OCI-LY3 (cell line): ENCODE results near the gene VLDLR.

Experiments used
- H2AFZ ChIP-seq: fragments of 200-600, 300-600 bp; shearing (Covaris generic); 2 replicates; pipeline ENCODE4 v1.6.0; 2014; ENCODE audit warnings: antibody characterized with exemption, low read depth, low read length
- H3K27ac ChIP-seq: fragments of 200-600, 300-600 bp; sonication (generic); 2 replicates; pipeline ENCODE4 v1.5.1; 2014; ENCODE audit warnings: mild to moderate bottlenecking, low read length, moderate library complexity, mixed read lengths
- H3K27me3 ChIP-seq: fragments of 200-600, 300-600 bp; sonication (generic); 2 replicates; pipeline ENCODE4 v1.6.1; 2014; ENCODE audit warnings: low read depth, low read length, mixed read lengths
- H3K36me3 ChIP-seq: fragments of 200-600, 300-600 bp; sonication (generic); replicated peaks from 2 replicates; pipeline ENCODE3; 2014; ENCODE audit warnings: low read depth, low read length, mixed read lengths
- H3K4me1 ChIP-seq: fragments of 300-600, 200-600 bp; sonication (generic); 2 replicates; pipeline ENCODE4 v1.6.1; 2014; ENCODE audit warnings: low read length, mixed read lengths
- H3K4me2 ChIP-seq: fragments of 200-600, 300-600 bp; sonication (generic); 2 replicates; pipeline ENCODE4 v1.6.1; 2014; ENCODE audit warnings: low read length, mixed read lengths
- H3K4me3 ChIP-seq: fragments of 300-600, 200-600 bp; sonication (generic); 2 replicates; pipeline ENCODE4 v1.5.1; 2014; ENCODE audit warnings: antibody characterized with exemption, mild to moderate bottlenecking, low read length, moderate library complexity
- H3K79me2 ChIP-seq: fragments of 300-600, 200-600 bp; shearing (Covaris generic); 2 replicates; pipeline ENCODE4 v1.6.1; 2014; ENCODE audit warnings: mild to moderate bottlenecking, low read length, mixed read lengths
- H3K9ac ChIP-seq: fragments of 300-600, 200-600 bp; shearing (Covaris generic); 2 replicates; pipeline ENCODE4 v1.6.0; 2014; ENCODE audit warnings: mild to moderate bottlenecking, low read length, moderate library complexity
- H3K9me3 ChIP-seq: fragments of 200-600, 300-600 bp; shearing (Covaris generic); 2 replicates; pipeline ENCODE4 v1.6.1; 2014; ENCODE audit warnings: low read length, mixed read lengths; ENCODE audit not compliant: insufficient read depth
- H4K20me1 ChIP-seq: fragments of 200-600, 300-600 bp; sonication (generic); 2 replicates; pipeline ENCODE4 v1.6.1; 2016; ENCODE audit warnings: low read length, mixed read lengths; ENCODE audit not compliant: insufficient read depth
- EZH2phosphoT487 ChIP-seq: fragments of 200-600 bp; shearing (Covaris generic); IDR thresholded peaks from 2 replicates; pipeline ENCODE4 v1.6.1; 2018; ENCODE audit warnings: antibody characterized with exemption, mixed run types, low read depth
- TF ChIP-seq, protein P1 (sequence below): fragments of 200-600, 300-600 bp; sonication (generic); IDR thresholded peaks from 2 replicates; pipeline ENCODE4 v1.5.1; 2014; ENCODE audit warnings: antibody characterized with exemption, low read length, low read depth

The VLDLR gene

DNA sequence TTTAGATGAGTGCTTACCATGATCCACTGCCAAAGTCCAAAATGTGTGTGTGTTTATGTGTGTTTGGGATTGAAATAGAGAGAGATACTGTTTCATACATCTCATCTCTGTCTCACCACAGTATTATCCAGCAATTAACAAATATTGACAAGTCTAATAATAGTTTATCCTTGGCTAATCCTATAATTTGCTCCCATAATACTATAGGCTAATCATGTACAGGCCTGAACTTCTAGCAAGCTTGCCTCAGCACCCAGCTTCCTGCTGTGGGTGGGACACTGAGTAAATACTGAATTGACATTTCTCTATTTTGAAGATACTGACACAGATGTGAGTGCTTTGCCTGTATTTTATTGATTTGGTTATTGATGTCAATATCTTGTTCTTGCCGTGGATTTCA, 60.4 kb downstream of the VLDLR start:
- no peak overlapping the region for H3K9ac ChIP-seq
- H4K20me1 ChIP-seq, result no peaks in the 10 kb centered on the region
- no peaks in the 10 kb centered on the region for H3K4me1 ChIP-seq
- no peak overlapping the region for H2AFZ ChIP-seq
- no peak overlapping the region for H3K27ac ChIP-seq
- H3K27me3 ChIP-seq, result no peaks in the 10 kb centered on the region
- TF ChIP-seq EZH2phosphoT487, result no peak
- TF ChIP-seq, protein P1, sequence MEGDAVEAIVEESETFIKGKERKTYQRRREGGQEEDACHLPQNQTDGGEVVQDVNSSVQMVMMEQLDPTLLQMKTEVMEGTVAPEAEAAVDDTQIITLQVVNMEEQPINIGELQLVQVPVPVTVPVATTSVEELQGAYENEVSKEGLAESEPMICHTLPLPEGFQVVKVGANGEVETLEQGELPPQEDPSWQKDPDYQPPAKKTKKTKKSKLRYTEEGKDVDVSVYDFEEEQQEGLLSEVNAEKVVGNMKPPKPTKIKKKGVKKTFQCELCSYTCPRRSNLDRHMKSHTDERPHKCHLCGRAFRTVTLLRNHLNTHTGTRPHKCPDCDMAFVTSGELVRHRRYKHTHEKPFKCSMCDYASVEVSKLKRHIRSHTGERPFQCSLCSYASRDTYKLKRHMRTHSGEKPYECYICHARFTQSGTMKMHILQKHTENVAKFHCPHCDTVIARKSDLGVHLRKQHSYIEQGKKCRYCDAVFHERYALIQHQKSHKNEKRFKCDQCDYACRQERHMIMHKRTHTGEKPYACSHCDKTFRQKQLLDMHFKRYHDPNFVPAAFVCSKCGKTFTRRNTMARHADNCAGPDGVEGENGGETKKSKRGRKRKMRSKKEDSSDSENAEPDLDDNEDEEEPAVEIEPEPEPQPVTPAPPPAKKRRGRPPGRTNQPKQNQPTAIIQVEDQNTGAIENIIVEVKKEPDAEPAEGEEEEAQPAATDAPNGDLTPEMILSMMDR, result no peak
- no peaks in the 10 kb centered on the region for H3K9me3 ChIP-seq
- H3K79me2 ChIP-seq, result no peaks in the 10 kb centered on the region
- H3K4me2 ChIP-seq, result no peak overlapping the region
- no peak overlapping the region for H3K4me3 ChIP-seq
- no peaks in the 10 kb centered on the region for H3K36me3 ChIP-seq

DNA sequence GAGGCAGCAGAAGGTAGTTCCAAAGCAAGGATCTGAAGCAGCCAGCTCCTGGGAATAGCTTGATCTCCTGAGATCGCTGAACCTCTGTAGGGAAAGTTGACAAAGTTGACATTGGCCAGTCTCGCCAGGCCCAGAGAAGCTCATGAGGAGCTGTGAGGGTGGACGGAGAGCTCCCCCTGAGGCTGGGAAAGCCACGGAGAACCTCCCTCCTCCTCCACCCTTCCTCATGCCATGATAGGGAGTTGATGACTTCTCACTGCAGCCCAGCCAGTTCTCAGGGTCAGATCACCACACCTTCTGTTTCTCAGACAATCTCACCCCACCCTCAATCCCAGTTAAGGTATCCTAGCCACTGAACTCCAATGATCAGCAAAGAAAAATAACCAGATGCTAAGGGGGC, 65.3 kb downstream of the VLDLR start:
- Histone ChIP-seq H3K36me3 (no peaks in the 10 kb centered on the region), H3K4me3 (no peak overlapping the region), H3K27me3 (no peaks in the 10 kb centered on the region), H4K20me1 (no peaks in the 10 kb centered on the region), H3K4me2 (no peak overlapping the region), H3K4me1 (no peaks in the 10 kb centered on the region), H3K79me2 (no peaks in the 10 kb centered on the region), H3K9me3 (no peaks in the 10 kb centered on the region), H3K9ac (no peak overlapping the region), H3K27ac (no peak overlapping the region), H2AFZ (no peak overlapping the region)
- TF ChIP-seq EZH2phosphoT487, result no peak
- TF ChIP-seq, protein P1, result no peak

DNA sequence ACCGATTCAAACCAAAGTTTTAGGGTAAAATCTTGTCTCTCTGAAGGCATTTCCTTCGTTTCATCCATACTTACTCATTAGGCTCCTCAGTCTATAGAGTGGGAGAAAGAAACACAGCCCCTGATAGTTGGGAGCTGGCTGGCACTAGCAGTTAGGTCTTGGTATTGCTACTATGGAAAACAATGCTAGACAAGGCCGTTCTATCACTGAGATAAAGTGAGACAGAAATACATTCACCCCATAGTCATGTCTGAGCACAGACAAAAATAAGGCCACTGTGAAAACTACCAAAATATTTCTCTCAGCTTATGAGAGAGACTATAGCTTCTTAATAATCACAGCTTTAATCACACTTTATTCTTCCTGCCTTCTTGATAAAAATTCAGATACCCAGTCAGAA, 67.0 kb downstream of the VLDLR start:
- no peak overlapping the region for H3K27ac ChIP-seq
- no peak overlapping the region for H2AFZ ChIP-seq
- H3K4me1 ChIP-seq, result no peaks in the 10 kb centered on the region
- H3K4me3 ChIP-seq, result no peak overlapping the region
- H3K79me2 ChIP-seq, result no peaks in the 10 kb centered on the region
- H3K9ac ChIP-seq, result no peak overlapping the region
- no peaks in the 10 kb centered on the region for H4K20me1 ChIP-seq
- TF ChIP-seq EZH2phosphoT487, result no peak
- TF ChIP-seq, protein P1, result no peak
- H3K36me3 ChIP-seq, result no peaks in the 10 kb centered on the region
- no peaks in the 10 kb centered on the region for H3K27me3 ChIP-seq
- no peak overlapping the region for H3K4me2 ChIP-seq
- no peaks in the 10 kb centered on the region for H3K9me3 ChIP-seq

DNA sequence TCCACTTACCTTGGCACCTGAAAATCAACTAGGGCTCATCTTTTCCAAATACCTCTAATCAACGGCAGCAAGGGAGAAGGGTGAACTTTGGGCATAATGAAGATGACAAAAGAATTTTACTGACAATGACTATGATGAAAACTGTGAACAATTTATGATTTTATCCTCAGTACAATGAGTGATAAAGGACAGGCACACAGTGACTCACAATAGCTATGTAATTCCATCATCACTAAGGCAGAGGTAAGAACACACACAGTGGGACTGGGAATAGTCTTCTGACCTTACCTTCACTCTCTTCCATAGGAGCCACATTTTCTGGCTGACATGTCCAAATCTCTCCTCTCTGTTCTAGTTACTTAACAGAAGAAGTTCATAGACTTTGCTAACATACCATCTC, 69.6 kb downstream of the VLDLR start:
- no peak overlapping the region for H2AFZ ChIP-seq
- no peak overlapping the region for H3K4me3 ChIP-seq
- no peak overlapping the region for H3K4me2 ChIP-seq
- no peaks in the 10 kb centered on the region for H3K79me2 ChIP-seq
- H3K9ac ChIP-seq, result no peak overlapping the region
- TF ChIP-seq, protein P1, result no peak
- TF ChIP-seq EZH2phosphoT487, result no peak
- no peaks in the 10 kb centered on the region for H3K36me3 ChIP-seq
- H3K27me3 ChIP-seq, result no peaks in the 10 kb centered on the region
- no peaks in the 10 kb centered on the region for H4K20me1 ChIP-seq
- H3K27ac ChIP-seq, result no peak overlapping the region
- H3K9me3 ChIP-seq, result no peaks in the 10 kb centered on the region
- H3K4me1 ChIP-seq, result no peaks in the 10 kb centered on the region
